GM19351 (cell line): ENCODE results near the gene FASN.

Experiments used
- ATAC-seq: cut with Tn5 transposase; IDR thresholded peaks from one replicate; pipeline ENCODE4 v1.9.1; 2021; ENCODE audit warnings: mild to moderate bottlenecking, moderate library complexity; ENCODE audit not compliant: unreplicated experiment

The FASN gene

GRCh38 chr17:82089723-82090548 is 8.1 kb downstream of the FASN start:
- ATAC-seq = no peak

GRCh38 chr17:82088838-82089722 is 9.0 kb downstream of the FASN start:
- ATAC-seq = no peak

GRCh38 chr17:82087961-82088837 is 9.8 kb downstream of the FASN start:
- ATAC-seq = no peak

DNA sequence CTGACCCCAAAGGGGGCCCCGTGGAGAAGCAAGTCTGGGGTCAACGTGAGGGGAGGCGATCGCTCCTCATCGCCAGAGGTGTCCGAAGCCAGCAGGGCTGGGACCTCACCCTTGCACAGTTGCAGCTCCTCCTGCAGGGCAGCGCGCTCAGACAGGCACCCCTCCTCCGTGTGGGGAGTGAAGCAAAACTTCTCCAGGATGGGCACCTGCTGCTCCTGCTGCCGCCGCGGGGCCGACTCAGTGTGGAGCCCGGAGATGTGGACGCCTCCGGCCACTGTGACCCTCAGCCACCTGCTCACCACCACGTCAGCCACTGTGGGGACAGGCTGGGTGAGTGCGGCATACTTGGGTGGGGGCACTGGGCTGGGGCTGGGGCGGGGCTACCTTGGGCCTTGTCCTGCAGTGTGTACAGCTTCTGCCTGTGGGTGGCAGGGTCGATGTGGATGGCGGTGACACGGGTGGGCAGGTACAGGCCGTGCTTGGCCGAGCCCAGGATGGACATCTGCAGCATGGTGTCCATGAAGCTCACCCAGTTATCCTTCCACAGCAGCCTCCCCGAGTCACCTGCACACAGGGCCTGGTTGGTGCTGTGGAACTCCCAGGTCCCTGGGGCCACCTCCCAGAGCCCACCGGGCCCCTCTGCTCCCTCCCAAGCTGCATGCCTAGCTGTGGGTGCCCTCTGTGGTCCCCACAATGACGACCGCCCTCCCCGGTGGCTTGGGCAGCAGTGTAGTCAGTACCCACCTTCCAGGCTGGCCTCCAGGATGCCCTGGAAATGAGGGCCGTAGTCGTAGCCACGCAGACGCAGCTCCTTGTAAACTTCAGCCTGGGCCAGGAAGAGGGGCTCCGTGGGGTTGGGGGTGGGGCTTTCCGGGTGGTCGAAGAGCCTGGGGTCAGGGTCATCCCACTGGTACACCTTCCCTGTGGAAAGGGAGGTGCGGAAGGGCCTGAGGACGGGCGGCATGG is 10.8 kb downstream of the FASN start:
- ATAC-seq = no peak

GRCh38 chr17:82085931-82086764 is 11.9 kb downstream of the FASN start:
- no peak for ATAC-seq

DNA sequence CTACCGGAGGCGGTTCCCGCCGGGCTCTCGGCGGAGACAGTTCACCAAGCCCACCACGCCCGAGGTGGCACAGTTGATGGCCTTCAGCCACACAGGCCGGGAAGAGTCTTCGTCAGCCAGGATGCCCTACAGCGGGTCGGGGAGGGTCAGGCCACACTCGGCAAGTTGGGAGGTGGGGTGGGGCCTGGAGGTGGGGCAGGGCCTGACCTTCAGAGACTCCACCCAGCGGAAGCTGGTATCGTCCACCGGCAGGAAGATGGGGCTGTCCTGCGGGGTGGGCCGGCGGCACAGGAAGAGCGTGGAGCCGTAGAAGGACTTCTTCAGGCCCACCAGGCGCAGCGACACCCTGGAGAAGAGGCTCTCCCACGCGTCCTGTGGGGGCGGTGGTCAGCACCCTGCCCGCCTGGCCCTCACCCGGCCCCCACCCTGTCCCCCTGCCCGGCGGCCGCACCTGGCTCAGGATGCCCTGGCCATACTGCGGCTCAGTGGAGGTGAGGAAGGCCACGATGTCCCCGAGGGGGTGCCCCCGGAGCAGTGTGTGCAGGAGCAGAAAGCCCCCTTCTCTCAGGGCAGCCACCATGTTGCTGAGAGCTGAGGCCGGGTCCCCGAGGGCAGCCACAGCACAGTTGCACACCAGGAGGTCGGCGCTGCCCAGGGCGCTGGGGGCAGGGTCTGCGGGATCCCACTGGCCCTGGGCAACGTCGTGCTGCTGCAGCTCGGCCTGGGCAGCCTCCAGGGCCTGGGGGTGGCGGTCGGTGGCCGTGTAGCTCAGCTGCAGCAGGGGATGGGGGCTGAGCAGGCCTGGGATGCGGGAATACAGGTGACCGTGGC is 12.8 kb downstream of the FASN start:
- no peak for ATAC-seq

DNA sequence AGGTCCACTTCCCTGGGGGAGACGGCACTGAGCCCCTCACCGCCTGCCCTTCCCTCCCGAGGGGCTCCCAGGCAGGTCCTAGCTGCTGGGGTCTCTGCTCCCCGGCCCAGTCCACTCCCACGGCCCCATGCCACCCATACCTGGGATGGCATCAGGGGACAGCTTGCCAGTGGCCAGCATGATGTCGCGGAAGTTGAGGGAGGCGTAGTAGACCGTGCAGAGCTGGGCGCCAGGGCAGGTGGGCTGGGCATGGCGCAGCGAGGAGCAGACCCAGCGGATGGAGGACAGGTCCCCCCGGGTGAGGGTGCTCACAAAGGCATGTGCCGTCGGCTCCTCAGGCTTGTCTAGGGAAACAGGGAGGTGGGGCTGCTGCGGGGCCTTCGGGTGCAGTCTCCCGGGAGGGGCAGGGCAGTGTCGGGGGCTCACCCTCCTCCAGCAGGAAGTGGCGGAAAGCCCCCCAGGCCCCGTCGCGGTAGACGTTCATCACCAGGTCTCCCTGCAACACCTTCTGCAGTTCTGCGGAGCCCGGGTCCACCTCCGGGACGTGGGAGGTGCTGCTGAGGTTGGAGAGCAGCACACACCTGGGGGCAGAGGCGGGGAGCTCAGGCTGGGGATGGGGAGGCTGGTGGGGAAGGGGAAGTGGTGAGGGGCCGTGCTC is 13.5 kb downstream of the FASN start:
- ATAC-seq = no peak

DNA sequence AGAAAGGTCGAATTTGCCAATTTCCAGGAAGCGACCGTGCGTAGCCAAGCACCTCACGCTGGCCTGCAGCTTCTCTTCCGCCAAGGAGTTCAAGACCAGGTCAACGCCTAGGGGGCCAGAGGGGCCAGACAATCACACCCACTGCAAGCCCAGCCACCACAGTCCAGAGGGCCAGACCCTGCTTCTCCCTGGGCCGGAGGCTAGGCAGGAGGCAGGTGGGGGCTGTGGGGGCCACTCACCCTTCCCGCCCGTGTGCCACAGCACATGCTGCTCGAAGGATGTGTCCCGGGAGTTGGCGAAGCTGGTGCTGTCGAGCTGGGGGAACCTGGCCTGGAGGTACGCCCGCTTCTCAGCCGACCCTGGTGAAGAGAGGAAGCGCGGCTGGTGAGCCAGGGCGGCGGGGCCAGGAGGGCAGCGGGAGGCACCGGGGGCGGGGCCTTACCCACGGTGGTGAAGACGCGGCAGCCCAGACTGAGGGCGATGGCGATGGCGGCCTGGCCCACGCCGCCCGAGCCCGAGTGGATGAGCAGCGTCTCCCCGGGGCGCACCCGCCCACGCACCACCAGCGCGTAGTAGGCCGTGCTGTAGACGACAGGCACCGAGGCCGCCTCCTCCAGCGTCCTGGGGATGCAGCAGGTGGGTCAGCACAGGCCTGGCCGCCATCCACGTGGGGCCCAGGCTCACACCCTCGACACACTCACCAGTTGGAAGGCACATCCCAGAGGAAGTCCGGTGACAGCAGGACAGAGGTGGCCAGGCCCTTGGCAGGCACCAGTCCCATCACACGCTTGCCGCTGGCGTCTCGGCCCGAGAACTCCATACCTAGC is 14.3 kb downstream of the FASN start:
- ATAC-seq = no peak

- ATAC-seq = no peak
These were observed 15.0 kb downstream of the FASN start for GRCh38 chr17:82083009-82083408.

DNA sequence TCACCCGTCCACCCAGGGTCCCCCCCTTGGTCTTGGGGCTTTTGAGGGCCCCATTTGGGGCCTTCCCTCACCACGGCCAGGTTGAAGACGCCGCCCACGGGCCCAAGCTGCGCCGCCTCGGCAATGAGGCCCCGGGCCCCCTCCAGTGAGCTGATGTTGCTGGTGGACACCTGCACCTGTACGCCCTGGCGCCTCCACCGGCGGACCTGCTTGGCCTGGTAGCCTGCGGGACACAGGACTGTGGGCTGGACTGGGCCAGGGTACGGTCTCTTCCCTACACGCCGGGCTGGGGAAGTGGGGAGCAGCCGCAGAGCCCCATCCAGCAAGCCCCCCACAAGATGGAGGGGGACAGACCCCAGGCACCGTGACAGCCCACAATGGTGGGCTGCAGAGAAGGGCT is 15.6 kb downstream of the FASN start:
- no peak for ATAC-seq

GRCh38 chr17:82081966-82082365 is 16.1 kb downstream of the FASN start:
- no peak for ATAC-seq

DNA sequence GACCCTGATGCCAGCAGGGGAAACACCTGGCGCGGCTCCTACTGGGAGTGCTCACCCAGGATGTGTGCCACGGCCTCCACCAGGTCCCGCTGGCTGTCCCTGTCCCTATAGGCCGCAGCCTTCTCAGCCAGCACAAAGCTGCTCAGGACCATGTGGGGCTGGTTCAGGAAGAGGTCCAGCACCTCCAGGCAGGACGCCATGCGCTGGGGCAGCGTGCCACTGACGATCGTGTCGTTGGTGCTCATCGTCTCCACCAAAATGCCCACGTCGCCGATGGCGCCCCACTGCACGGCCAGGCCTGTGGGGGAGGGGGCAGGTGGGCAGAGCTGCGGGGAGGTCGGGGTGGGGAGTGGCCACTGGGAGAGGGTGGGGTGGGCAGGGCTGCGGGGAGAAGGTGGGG is 16.5 kb downstream of the FASN start:
- no peak for ATAC-seq

GRCh38 chr17:82080789-82081464 is 17.1 kb downstream of the FASN start:
- no peak for ATAC-seq

GRCh38 chr17:82080048-82080788 is 17.8 kb downstream of the FASN start:
- no peak for ATAC-seq

DNA sequence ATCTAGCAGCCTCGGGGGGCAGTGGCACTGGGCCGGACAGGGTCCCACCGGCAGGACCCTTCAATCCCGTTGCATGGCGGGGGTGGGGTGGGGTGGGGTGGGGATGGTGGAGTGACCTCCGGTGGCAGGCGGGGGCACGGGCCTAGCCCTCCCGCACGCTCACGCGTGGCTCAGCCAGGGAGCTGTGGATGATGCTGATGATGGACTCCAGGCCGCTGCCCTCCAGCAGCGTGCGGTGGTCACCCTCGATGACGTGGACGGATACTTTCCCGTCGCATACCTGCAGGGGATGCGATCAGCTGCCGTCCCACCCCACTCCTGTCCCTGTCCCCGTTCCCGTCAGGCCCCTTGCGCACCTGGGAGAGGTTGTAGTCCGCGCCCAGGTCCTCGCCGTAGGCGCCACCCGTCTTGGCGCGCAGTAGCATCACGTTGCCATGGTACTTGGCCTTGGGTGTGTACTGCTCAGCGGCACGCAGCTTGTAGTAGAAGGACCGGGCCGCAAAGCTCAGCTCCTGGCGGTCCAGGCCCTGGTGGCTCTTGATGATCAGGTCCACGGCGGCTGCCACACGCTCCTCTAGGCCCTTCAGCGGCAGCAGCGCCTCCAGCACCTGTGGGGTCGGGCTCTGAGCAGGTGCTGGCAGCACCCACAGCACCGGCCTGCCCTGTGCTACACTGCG is 18.9 kb downstream of the FASN start:
- no peak for ATAC-seq
